ENCODE results near the gene PLEKHH2. TPM values are rescaled to one million over a fixed set of nuclear protein-coding genes. Genes with fewer than 3 reads are reported as not detected.

PLEKHH2 gene
- total RNA-seq, 2 experiments from 2014 or later, result 1.2 to 1.9 TPM

GRCh38 chr2:43802135-43802534 is 165.1 kb downstream of the PLEKHH2 start:
- DNase-seq, result no peak
- no peaks in the 10 kb centered on the region for H3K9me3 Mint-ChIP-seq
- H3K27ac Mint-ChIP-seq, result no peak overlapping the region
- H3K4me1 Mint-ChIP-seq, result no peaks in the 10 kb centered on the region
- peaks cover 2% of the 10 kb centered on the region for H3K27me3 Mint-ChIP-seq
- POLR2A ChIA-PET, result no interaction called here
- no peak for ATAC-seq (ENCODE audit: low read depth)
- H3K36me3 Mint-ChIP-seq, result no peaks in the 10 kb centered on the region
- no peak overlapping the region for H3K4me3 Mint-ChIP-seq

- Mint-ChIP-seq H3K27ac (no peak overlapping the region), H3K9me3 (no peaks in the 10 kb centered on the region), H3K27me3 (peaks cover 2% of the 10 kb centered on the region), H3K4me3 (no peak overlapping the region), H3K4me1 (no peaks in the 10 kb centered on the region), H3K36me3 (no peaks in the 10 kb centered on the region)
- DNase-seq (no peak), ATAC-seq (ENCODE audit: low read depth) (no peak)
- POLR2A ChIA-PET, result no interaction called here
Measured at GRCh38 chr2:43803113-43803512, 166.1 kb downstream of the PLEKHH2 start.

DNA sequence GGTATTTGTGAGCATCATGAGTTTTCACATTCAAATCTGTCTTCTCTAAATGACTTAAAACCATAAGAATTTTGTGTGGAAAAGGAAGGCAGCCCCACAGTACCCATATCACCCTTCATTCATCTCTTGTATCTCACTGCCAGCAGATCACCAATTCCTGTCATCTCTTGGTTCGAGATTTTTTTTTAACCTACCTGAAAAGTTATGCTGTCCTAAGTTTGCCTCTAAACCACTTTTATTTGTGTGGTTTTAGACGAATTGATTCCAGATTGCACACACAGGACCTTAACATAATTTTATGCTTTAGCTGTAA is 169.6 kb downstream of the PLEKHH2 start:
- Mint-ChIP-seq H3K4me1 (no peaks in the 10 kb centered on the region), H3K36me3 (no peaks in the 10 kb centered on the region), H3K9me3 (no peaks in the 10 kb centered on the region), H3K4me3 (no peak overlapping the region), H3K27me3 (no peaks in the 10 kb centered on the region), H3K27ac (no peak overlapping the region)
- POLR2A ChIA-PET, result no interaction called here
- ATAC-seq (ENCODE audit: low read depth) (no peak), DNase-seq (no peak)

GRCh38 chr2:43810452-43810851 is 173.4 kb downstream of the PLEKHH2 start:
- no peaks in the 10 kb centered on the region for H3K4me1 Mint-ChIP-seq
- H3K36me3 Mint-ChIP-seq, result no peaks in the 10 kb centered on the region
- H3K27ac Mint-ChIP-seq, result no peak overlapping the region

DNA sequence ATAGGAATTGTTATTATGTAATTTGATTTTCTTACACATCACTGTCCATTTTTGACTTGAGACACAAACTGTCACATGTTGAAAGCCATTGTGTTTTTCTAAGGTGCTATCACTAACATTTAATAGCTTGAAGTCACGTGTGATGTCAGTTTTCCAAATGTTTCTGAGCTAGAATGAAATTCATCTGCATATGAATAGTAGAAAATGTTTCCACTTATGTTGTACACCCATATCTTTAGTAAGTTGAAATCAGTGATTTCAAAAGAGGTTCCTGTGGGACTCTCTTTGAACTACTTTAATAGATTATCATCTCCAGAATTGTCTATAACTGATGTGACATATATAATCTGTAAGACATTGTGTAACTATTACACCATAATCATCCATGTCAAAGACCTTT is 173.8 kb downstream of the PLEKHH2 start:
- no peaks in the 10 kb centered on the region for H3K4me1 Mint-ChIP-seq
- DNase-seq (no peak), ATAC-seq (ENCODE audit: low read depth) (no peak)
- POLR2A ChIA-PET, result no interaction called here
- H3K27me3 Mint-ChIP-seq, result no peaks in the 10 kb centered on the region
- no peaks in the 10 kb centered on the region for H3K36me3 Mint-ChIP-seq
- no peak overlapping the region for H3K27ac Mint-ChIP-seq
- no peaks in the 10 kb centered on the region for H3K9me3 Mint-ChIP-seq
- H3K4me3 Mint-ChIP-seq, result no peak overlapping the region

More at GRCh38 chr2:43810452-43810851, 173.4 kb downstream of the PLEKHH2 start:
- no peak for DNase-seq
- H3K9me3 Mint-ChIP-seq, result no peaks in the 10 kb centered on the region
- POLR2A ChIA-PET, result no interaction called here
- H3K4me3 Mint-ChIP-seq, result no peak overlapping the region
- ATAC-seq (ENCODE audit: low read depth), result no peak
- no peaks in the 10 kb centered on the region for H3K27me3 Mint-ChIP-seq

GRCh38 chr2:43812006-43812405 is 174.9 kb downstream of the PLEKHH2 start:
- POLR2A ChIA-PET, result no interaction called here
- DNase-seq, result no peak
- no peaks in the 10 kb centered on the region for H3K27me3 Mint-ChIP-seq
- H3K9me3 Mint-ChIP-seq, result no peaks in the 10 kb centered on the region
- ATAC-seq (ENCODE audit: low read depth), result no peak
- H3K4me3 Mint-ChIP-seq, result no peak overlapping the region
- no peak overlapping the region for H3K27ac Mint-ChIP-seq
- H3K4me1 Mint-ChIP-seq, result no peaks in the 10 kb centered on the region
- no peaks in the 10 kb centered on the region for H3K36me3 Mint-ChIP-seq

DNA sequence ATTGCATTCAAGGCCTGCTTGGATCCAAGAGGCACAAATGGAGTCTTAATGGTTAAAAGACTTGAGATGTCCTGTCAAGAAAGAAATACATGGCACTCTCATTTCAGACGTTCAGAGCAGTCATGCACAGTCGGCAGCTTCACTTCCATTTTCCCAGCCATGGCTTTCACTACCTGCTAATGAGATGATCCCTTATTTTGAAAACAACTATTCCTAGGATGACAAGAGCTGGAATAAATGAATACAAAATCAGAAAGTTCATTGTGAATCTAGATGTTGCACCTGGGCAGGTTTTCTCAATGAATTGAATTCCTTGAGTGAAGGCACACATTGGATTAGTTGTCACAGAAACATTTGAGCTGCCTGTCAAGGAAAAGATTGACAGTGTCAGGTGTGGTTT is 175.9 kb downstream of the PLEKHH2 start:
- no peaks in the 10 kb centered on the region for H3K27me3 Mint-ChIP-seq
- DNase-seq, result no peak
- no peak overlapping the region for H3K27ac Mint-ChIP-seq
- H3K9me3 Mint-ChIP-seq, result no peaks in the 10 kb centered on the region
- no peak overlapping the region for H3K4me3 Mint-ChIP-seq
- no peaks in the 10 kb centered on the region for H3K36me3 Mint-ChIP-seq
- no peaks in the 10 kb centered on the region for H3K4me1 Mint-ChIP-seq
- POLR2A ChIA-PET, result no interaction called here
- ATAC-seq (ENCODE audit: low read depth), result no peak

- no peaks in the 10 kb centered on the region for H3K4me1 Mint-ChIP-seq
- DNase-seq, result no peak
- H3K27ac Mint-ChIP-seq, result no peak overlapping the region
- ATAC-seq (ENCODE audit: low read depth), result no peak
- POLR2A ChIA-PET, result no interaction called here
- H3K4me3 Mint-ChIP-seq, result no peak overlapping the region
- no peaks in the 10 kb centered on the region for H3K36me3 Mint-ChIP-seq
- no peaks in the 10 kb centered on the region for H3K9me3 Mint-ChIP-seq
- H3K27me3 Mint-ChIP-seq, result no peaks in the 10 kb centered on the region
Measured at GRCh38 chr2:43814711-43815110, 177.7 kb downstream of the PLEKHH2 start.

Other genes starting within 250 kb of the PLEKHH2 start
- gene THADA, start 41.2 kb upstream of the PLEKHH2 start, total RNA-seq, result 10 to 100 TPM; 30.5 to 30.8 TPM
- not detected for gene C1GALT1C1L, start 39.2 kb downstream of the PLEKHH2 start, total RNA-seq
- gene DYNC2LI1, start 136.8 kb downstream of the PLEKHH2 start, total RNA-seq, result 1 to 10 TPM; 3.9 to 6.1 TPM
- gene ABCG5, start 201.6 kb downstream of the PLEKHH2 start, total RNA-seq, result not detected
- gene ABCG8, start 201.7 kb downstream of the PLEKHH2 start, total RNA-seq, result not detected